Neural progenitor cell (in vitro differentiated cells): Measurements from ENCODE around the gene RBBP5. TPM values are rescaled to one million over a fixed set of nuclear protein-coding genes. Genes with fewer than 3 reads are reported as not detected.

ENCODE experiments used
- DNase-seq: peaks from one replicate; pipeline ENCODE4 v3.0.0-alpha.2; 2016; ENCODE audit warnings: low spot score
- H2AFZ ChIP-seq: fragments of 200-600 bp; sonication (generic); replicated peaks from 2 replicates; pipeline ENCODE4 v1.6.1; 2016; ENCODE audit warnings: antibody characterized with exemption
- H3F3A ChIP-seq: fragments of 200-600 bp; sonication (generic); 2 replicates; pipeline ENCODE4 v1.6.1; 2016; ENCODE audit warnings: antibody characterized with exemption, low read depth
- H3K27ac ChIP-seq: fragments of 200-600 bp; sonication (generic); 2 replicates; pipeline ENCODE4 v1.5.1; 2016; ENCODE audit warnings: mild to moderate bottlenecking
- H3K27me3 ChIP-seq: fragments of 200-600 bp; sonication (generic); 2 replicates; pipeline ENCODE4 v1.6.1; 2016; ENCODE audit warnings: mild to moderate bottlenecking, moderate library complexity
- H3K36me3 ChIP-seq: fragments of 200-600 bp; sonication (generic); 2 replicates; pipeline ENCODE4 v1.5.1; 2016
- H3K4me1 ChIP-seq: fragments of 200-600 bp; sonication (generic); 2 replicates; pipeline ENCODE4 v1.6.1; 2016; ENCODE audit warnings: mixed run types
- H3K4me2 ChIP-seq: fragments of 200-600 bp; sonication (generic); 2 replicates; pipeline ENCODE4 v1.6.1; 2016
- H3K4me3 ChIP-seq: fragments of 200-600 bp; sonication (generic); 2 replicates; pipeline ENCODE4 v1.5.1; 2016
- H3K79me2 ChIP-seq: fragments of 200-600 bp; sonication (generic); 2 replicates; pipeline ENCODE4 v1.6.1; 2016; ENCODE audit warnings: low read depth
- H3K9ac ChIP-seq: fragments of 200-600 bp; sonication (generic); 2 replicates; pipeline ENCODE4 v1.6.1; 2016
- H3K9me3 ChIP-seq: fragments of 200-600 bp; sonication (generic); 2 replicates; pipeline ENCODE4 v1.5.1; 2016; ENCODE audit warnings: low read depth
- H4K20me1 ChIP-seq: fragments of 200-600 bp; sonication (generic); 2 replicates; pipeline ENCODE4 v1.6.1; 2016; ENCODE audit warnings: low read depth
- H3K27ac Mint-ChIP-seq: 3 replicates; pipeline ENCODE4 v1.8.0; 2021; ENCODE audit warnings: mixed read lengths
- H3K27me3 Mint-ChIP-seq: 2 replicates; pipeline ENCODE4 v1.8.0; 2022; ENCODE audit warnings: low read depth, mild to moderate bottlenecking, inconsistent platforms, moderate library complexity, mixed read lengths; ENCODE audit not compliant: insufficient read depth
- H3K36me3 Mint-ChIP-seq: 3 replicates; pipeline ENCODE4 v1.8.0; 2021; ENCODE audit warnings: mixed read lengths
- H3K4me1 Mint-ChIP-seq: 3 replicates; pipeline ENCODE4 v1.8.0; 2021; ENCODE audit warnings: mixed read lengths
- H3K4me3 Mint-ChIP-seq: 3 replicates; pipeline ENCODE4 v1.8.0; 2021; ENCODE audit warnings: mild to moderate bottlenecking, moderate library complexity, mixed read lengths
- H3K9me3 Mint-ChIP-seq: 3 replicates; pipeline ENCODE4 v1.8.0; 2020; ENCODE audit warnings: mixed read lengths
- EZH2 ChIP-seq: fragments of 200-600 bp; sonication (generic); IDR thresholded peaks from 2 replicates; pipeline ENCODE4 v1.6.1; 2017; ENCODE audit warnings: antibody characterized with exemption, mild to moderate bottlenecking, moderate library complexity
- EZH2phosphoT487 ChIP-seq: fragments of 200-600 bp; sonication (generic); IDR thresholded peaks from 2 replicates; pipeline ENCODE4 v1.6.1; 2017; ENCODE audit warnings: antibody characterized with exemption
- total RNA-seq: library from RNA; depleted of rRNA; stranded (reverse); fragments of >200 nt; gene quantifications from 2 replicates; pipeline ENCODE4 v1.2.3, GENCODE V29; 2015; ENCODE audit warnings: low replicate concordance
- TF ChIP-seq, protein P1 (sequence below): fragments of 200-600 bp; sonication (generic); IDR thresholded peaks from 2 replicates; pipeline ENCODE4 v1.5.1; 2017; ENCODE audit warnings: antibody characterized with exemption, mild to moderate bottlenecking

Gene RBBP5
- total RNA-seq, 1 donor from 2014 or later: 30.1 TPM

GRCh38 chr1:205054013-205054412 is 67.8 kb downstream of the RBBP5 start:
- TF ChIP-seq, protein P1, sequence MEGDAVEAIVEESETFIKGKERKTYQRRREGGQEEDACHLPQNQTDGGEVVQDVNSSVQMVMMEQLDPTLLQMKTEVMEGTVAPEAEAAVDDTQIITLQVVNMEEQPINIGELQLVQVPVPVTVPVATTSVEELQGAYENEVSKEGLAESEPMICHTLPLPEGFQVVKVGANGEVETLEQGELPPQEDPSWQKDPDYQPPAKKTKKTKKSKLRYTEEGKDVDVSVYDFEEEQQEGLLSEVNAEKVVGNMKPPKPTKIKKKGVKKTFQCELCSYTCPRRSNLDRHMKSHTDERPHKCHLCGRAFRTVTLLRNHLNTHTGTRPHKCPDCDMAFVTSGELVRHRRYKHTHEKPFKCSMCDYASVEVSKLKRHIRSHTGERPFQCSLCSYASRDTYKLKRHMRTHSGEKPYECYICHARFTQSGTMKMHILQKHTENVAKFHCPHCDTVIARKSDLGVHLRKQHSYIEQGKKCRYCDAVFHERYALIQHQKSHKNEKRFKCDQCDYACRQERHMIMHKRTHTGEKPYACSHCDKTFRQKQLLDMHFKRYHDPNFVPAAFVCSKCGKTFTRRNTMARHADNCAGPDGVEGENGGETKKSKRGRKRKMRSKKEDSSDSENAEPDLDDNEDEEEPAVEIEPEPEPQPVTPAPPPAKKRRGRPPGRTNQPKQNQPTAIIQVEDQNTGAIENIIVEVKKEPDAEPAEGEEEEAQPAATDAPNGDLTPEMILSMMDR: no peak
- TF ChIP-seq EZH2phosphoT487: no peak
- no peak for TF ChIP-seq EZH2
- H3K27me3 ChIP-seq: no peaks in the 10 kb centered on the region
- no peaks in the 10 kb centered on the region for H3K9me3 Mint-ChIP-seq
- peaks cover 7% of the 10 kb centered on the region for H3F3A ChIP-seq
- H3K9me3 ChIP-seq: no peaks in the 10 kb centered on the region
- H3K36me3 Mint-ChIP-seq: no peaks in the 10 kb centered on the region
- no peak overlapping the region for H3K9ac ChIP-seq
- peak; percentile 50 for DNase-seq
- no peaks in the 10 kb centered on the region for H3K36me3 ChIP-seq
- H3K4me2 ChIP-seq: no peak overlapping the region
- no peaks in the 10 kb centered on the region for H3K79me2 ChIP-seq
- H3K4me1 Mint-ChIP-seq: peaks cover 31% of the 10 kb centered on the region
- H3K27ac ChIP-seq: no peak overlapping the region
- H3K4me1 ChIP-seq: peaks cover 30% of the 10 kb centered on the region
- H3K4me3 Mint-ChIP-seq: no peak overlapping the region
- H3K27ac Mint-ChIP-seq: no peak overlapping the region
- H3K4me3 ChIP-seq: no peak overlapping the region
- H2AFZ ChIP-seq: no peak overlapping the region
- H3K27me3 Mint-ChIP-seq: peaks cover 20% of the 10 kb centered on the region
- H4K20me1 ChIP-seq: no peaks in the 10 kb centered on the region

- no peak overlapping the region for H3K4me3 ChIP-seq
- TF ChIP-seq EZH2phosphoT487 (no peak), EZH2 (no peak)
- TF ChIP-seq, protein P1: no peak
- no peak overlapping the region for H3K4me2 ChIP-seq
- H3K9me3 ChIP-seq: no peaks in the 10 kb centered on the region
- H3K79me2 ChIP-seq: no peaks in the 10 kb centered on the region
- Mint-ChIP-seq H3K9me3 (no peaks in the 10 kb centered on the region), H3K27me3 (peaks cover 13% of the 10 kb centered on the region), H3K4me1 (peaks cover 31% of the 10 kb centered on the region), H3K27ac (no peak overlapping the region), H3K4me3 (peak overlapping the region; percentile 21), H3K36me3 (no peaks in the 10 kb centered on the region)
- H3K9ac ChIP-seq: no peak overlapping the region
- H2AFZ ChIP-seq: no peak overlapping the region
- H3F3A ChIP-seq: peaks cover 7% of the 10 kb centered on the region
- DNase-seq: no peak
- no peaks in the 10 kb centered on the region for H4K20me1 ChIP-seq
- H3K27ac ChIP-seq: no peak overlapping the region
- H3K4me1 ChIP-seq: peaks cover 30% of the 10 kb centered on the region
- no peaks in the 10 kb centered on the region for H3K36me3 ChIP-seq
- no peaks in the 10 kb centered on the region for H3K27me3 ChIP-seq
Measured at GRCh38 chr1:205053296-205053695, 68.5 kb downstream of the RBBP5 start.

DNA sequence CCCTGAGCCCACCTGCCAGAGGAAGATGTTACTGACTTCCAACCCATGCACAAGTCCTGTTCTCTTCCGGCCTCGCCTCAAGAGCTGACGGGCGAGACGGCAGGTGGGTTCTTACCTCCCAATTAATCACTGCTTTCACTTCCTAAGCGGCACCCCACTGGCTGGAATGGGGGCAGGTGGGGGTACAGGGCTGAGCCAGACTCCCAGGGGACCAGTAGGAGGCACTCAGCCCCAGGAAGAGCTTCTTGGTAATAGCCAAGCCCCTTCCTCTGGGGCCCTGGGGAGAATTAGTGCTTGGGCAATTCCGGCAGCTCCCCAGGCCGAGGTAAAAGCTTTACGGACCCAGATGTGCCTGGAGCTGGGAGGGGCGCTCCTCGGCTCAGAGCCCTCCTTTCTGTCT is 69.1 kb downstream of the RBBP5 start:
- TF ChIP-seq EZH2 (no peak), EZH2phosphoT487 (no peak)
- TF ChIP-seq, protein P1: no peak
- Histone ChIP-seq H3K27ac (no peak overlapping the region), H3K79me2 (no peaks in the 10 kb centered on the region), H3K9me3 (no peaks in the 10 kb centered on the region), H3K27me3 (no peaks in the 10 kb centered on the region), H3K4me3 (no peak overlapping the region), H2AFZ (no peak overlapping the region), H3K4me1 (peaks cover 30% of the 10 kb centered on the region), H3F3A (peaks cover 7% of the 10 kb centered on the region), H4K20me1 (no peaks in the 10 kb centered on the region), H3K36me3 (no peaks in the 10 kb centered on the region), H3K9ac (no peak overlapping the region), H3K4me2 (no peak overlapping the region)
- Mint-ChIP-seq H3K9me3 (no peaks in the 10 kb centered on the region), H3K27ac (no peak overlapping the region), H3K27me3 (peaks cover 12% of the 10 kb centered on the region), H3K4me3 (no peak overlapping the region), H3K36me3 (no peaks in the 10 kb centered on the region), H3K4me1 (peaks cover 31% of the 10 kb centered on the region)
- no peak for DNase-seq

DNA sequence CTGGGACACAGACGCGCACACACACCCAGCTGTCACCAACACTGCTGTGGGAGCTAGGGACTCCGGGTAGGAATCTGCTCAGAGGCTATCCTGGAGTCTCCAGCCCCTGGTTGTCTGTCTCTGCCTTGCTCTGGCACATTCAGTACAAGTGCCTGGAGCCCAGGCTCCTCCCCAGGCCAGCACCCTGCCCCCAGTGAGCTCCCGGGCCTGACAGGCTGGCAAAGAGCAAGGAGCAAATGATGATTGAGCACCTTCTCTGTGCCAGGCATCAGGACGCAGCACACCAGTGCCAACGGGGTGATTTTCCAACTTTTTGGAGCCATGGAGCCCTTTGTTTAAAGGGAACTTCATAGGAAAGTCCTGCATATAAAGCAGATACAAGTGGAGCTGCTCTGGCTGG is 72.3 kb downstream of the RBBP5 start:
- Mint-ChIP-seq H3K9me3 (no peaks in the 10 kb centered on the region), H3K36me3 (no peaks in the 10 kb centered on the region), H3K4me3 (no peak overlapping the region), H3K4me1 (peaks cover 37% of the 10 kb centered on the region), H3K27me3 (peaks cover 23% of the 10 kb centered on the region), H3K27ac (no peak overlapping the region)
- Histone ChIP-seq H3K27me3 (peaks cover 4% of the 10 kb centered on the region), H3K36me3 (no peaks in the 10 kb centered on the region), H3K4me1 (peaks cover 42% of the 10 kb centered on the region), H3K9me3 (no peaks in the 10 kb centered on the region), H4K20me1 (peaks cover 6% of the 10 kb centered on the region), H3K4me3 (no peak overlapping the region), H3K27ac (no peak overlapping the region), H3K4me2 (no peak overlapping the region), H3K79me2 (no peaks in the 10 kb centered on the region), H3K9ac (no peak overlapping the region), H2AFZ (no peak overlapping the region), H3F3A (peaks cover 3% of the 10 kb centered on the region)
- TF ChIP-seq EZH2phosphoT487: no peak
- TF ChIP-seq, protein P1: no peak
- DNase-seq: no peak
